Midbrain (tissue), 1 donor: Measurements from ENCODE around the gene CSNK1G3.
"Not testable (repeated sequence)": the region's sequence is repeated elsewhere in the genome, so short reads cannot be mapped to it uniquely, and the experiment has no call there.

Experiments
- DNase-seq: peaks from one replicate; lab custom pipeline; 2025; lab: John Stamatoyannopoulos, UW

Gene CSNK1G3

GRCh38 chr5:123559434-123559775, 47.4 kb downstream of the CSNK1G3 start:
- no peak for DNase-seq

- no peak for DNase-seq
Observed at GRCh38 chr5:123561230-123561629, 49.3 kb downstream of the CSNK1G3 start.

- DNase-seq: no peak
Observed at GRCh38 chr5:123571927-123572326, 60.0 kb downstream of the CSNK1G3 start.

- DNase-seq: no peak
Observed at GRCh38 chr5:123578390-123578789, 66.4 kb downstream of the CSNK1G3 start.

GRCh38 chr5:123579410-123579809, 67.4 kb downstream of the CSNK1G3 start:
- no peak for DNase-seq

GRCh38 chr5:123582550-123583285, 70.7 kb downstream of the CSNK1G3 start:
- peak; percentile 4 for DNase-seq

GRCh38 chr5:123585871-123586270, 73.9 kb downstream of the CSNK1G3 start:
- DNase-seq: no peak

- DNase-seq: no peak
Observed at GRCh38 chr5:123594434-123594833, 82.5 kb downstream of the CSNK1G3 start.

- no peak for DNase-seq
Observed at GRCh38 chr5:123597018-123597417, 85.0 kb downstream of the CSNK1G3 start.

GRCh38 chr5:123598028-123598689, 86.2 kb downstream of the CSNK1G3 start:
- DNase-seq: no peak

- DNase-seq: peak; percentile 7
Observed at GRCh38 chr5:123599171-123599570, 87.2 kb downstream of the CSNK1G3 start.

- no peak for DNase-seq
Observed at GRCh38 chr5:123601610-123602009, 89.6 kb downstream of the CSNK1G3 start.

- DNase-seq: no peak
Observed at GRCh38 chr5:123605822-123606221, 93.8 kb downstream of the CSNK1G3 start.

GRCh38 chr5:123610209-123610608, 98.2 kb downstream of the CSNK1G3 start:
- no peak for DNase-seq

- peak; percentile 70 for DNase-seq
Observed at GRCh38 chr5:123610665-123611405, 98.9 kb downstream of the CSNK1G3 start.

GRCh38 chr5:123611406-123611709, 99.4 kb downstream of the CSNK1G3 start:
- no peak for DNase-seq

GRCh38 chr5:123617561-123617960, 105.6 kb downstream of the CSNK1G3 start:
- no peak for DNase-seq

- no peak for DNase-seq
Observed at GRCh38 chr5:123626051-123626450, 114.1 kb downstream of the CSNK1G3 start.

- DNase-seq: no peak
Observed at GRCh38 chr5:123628860-123629544, 117.0 kb downstream of the CSNK1G3 start.

GRCh38 chr5:123636006-123636405, 124.0 kb downstream of the CSNK1G3 start:
- no peak for DNase-seq

- not testable (repeated sequence) for DNase-seq
Observed at GRCh38 chr5:123637028-123637427, 125.1 kb downstream of the CSNK1G3 start.

- DNase-seq: no peak
Observed at GRCh38 chr5:123639244-123639643, 127.3 kb downstream of the CSNK1G3 start.
